A549 (cell line): ENCODE measurements around the gene RXRG.

ENCODE experiments used
- CHD2 ChIP-seq: fragments of 150-350 bp; IDR thresholded peaks from 2 replicates; pipeline ENCODE4 v1.6.1; 2014; ENCODE audit warnings: low read length; ENCODE audit not compliant: partially characterized antibody
- EP300 ChIP-seq, 2 experiments: fragments of >200 bp; sonication (Bioruptor Twin); formaldehyde crosslinking; IDR thresholded peaks; 2 replicates in 1 of 2; 3 replicates in 1 of 2; pipeline ENCODE4 v1.6.1; 2016 to 2017
- ESRRA ChIP-seq: fragments of 150-350 bp; IDR thresholded peaks from 2 replicates; pipeline ENCODE4 v1.6.1; 2014; ENCODE audit warnings: mild to moderate bottlenecking, low read length, borderline replicate concordance
- POLR2A ChIP-seq: IDR thresholded peaks from 2 replicates; pipeline ENCODE4 v1.6.1; 2012; ENCODE audit warnings: mild to moderate bottlenecking, low read length
- SMC3 ChIP-seq: fragments of >200 bp; sonication (Bioruptor Twin); formaldehyde crosslinking; IDR thresholded peaks from 3 replicates; pipeline ENCODE4 v1.6.1; 2018; ENCODE audit warnings: inconsistent platforms
- ZFP36 ChIP-seq: fragments of 450-650 bp; IDR thresholded peaks from 2 replicates; pipeline ENCODE4 v1.6.1; 2014; ENCODE audit warnings: borderline replicate concordance; ENCODE audit not compliant: partially characterized antibody
- ZSCAN20 ChIP-seq: fragments of 250-450 bp; sonication (Bioruptor Pico); IDR thresholded peaks from 2 replicates; pipeline ENCODE4 v1.8.0; 2022; ENCODE audit warnings: mild to moderate bottlenecking, moderate library complexity
- TF ChIP-seq, protein P1 (sequence below): fragments of 200-600 bp; sonication (generic); IDR thresholded peaks from 2 replicates; pipeline ENCODE4 v1.6.1; 2016; ENCODE audit warnings: antibody characterized with exemption, mild to moderate bottlenecking, moderate library complexity
- TF ChIP-seq, protein P2 (sequence below): fragments of >200 bp; sonication (Bioruptor Twin); formaldehyde crosslinking; IDR thresholded peaks from 3 replicates; pipeline ENCODE4 v1.5.1; 2016
- TF ChIP-seq, protein P3 (sequence below): IDR thresholded peaks from 2 replicates; pipeline ENCODE4 v1.6.1; 2012
- TF ChIP-seq, protein P4 (sequence below): fragments of >200 bp; sonication (Bioruptor Twin); formaldehyde crosslinking; IDR thresholded peaks from 2 replicates; pipeline ENCODE4 v1.6.1; 2016
- TF ChIP-seq, protein P5 (sequence below): IDR thresholded peaks from 2 replicates; pipeline ENCODE4 v1.6.1; 2012; ENCODE audit warnings: low read depth, borderline replicate concordance

DNA sequence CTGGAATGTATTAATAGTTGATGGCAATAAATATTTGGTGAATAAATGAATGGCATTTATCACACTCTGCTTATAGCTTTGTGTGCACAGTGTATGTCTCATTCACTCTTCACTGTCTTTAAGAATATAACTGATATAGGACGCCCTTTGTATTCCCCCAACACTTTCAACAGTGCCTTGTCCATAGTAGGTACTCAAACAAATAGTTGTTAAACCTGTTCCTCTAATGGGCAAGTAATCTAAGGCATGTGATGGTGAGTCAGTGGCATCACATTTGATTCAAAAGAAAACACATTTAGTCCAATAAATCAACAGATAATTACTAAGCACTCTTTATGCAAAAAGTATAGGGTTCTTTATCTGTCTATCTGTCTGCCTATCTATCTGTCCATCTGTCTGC lies 11.2 kb upstream of the RXRG start:
- no peak for TF ChIP-seq POLR2A
- TF ChIP-seq, protein P1, sequence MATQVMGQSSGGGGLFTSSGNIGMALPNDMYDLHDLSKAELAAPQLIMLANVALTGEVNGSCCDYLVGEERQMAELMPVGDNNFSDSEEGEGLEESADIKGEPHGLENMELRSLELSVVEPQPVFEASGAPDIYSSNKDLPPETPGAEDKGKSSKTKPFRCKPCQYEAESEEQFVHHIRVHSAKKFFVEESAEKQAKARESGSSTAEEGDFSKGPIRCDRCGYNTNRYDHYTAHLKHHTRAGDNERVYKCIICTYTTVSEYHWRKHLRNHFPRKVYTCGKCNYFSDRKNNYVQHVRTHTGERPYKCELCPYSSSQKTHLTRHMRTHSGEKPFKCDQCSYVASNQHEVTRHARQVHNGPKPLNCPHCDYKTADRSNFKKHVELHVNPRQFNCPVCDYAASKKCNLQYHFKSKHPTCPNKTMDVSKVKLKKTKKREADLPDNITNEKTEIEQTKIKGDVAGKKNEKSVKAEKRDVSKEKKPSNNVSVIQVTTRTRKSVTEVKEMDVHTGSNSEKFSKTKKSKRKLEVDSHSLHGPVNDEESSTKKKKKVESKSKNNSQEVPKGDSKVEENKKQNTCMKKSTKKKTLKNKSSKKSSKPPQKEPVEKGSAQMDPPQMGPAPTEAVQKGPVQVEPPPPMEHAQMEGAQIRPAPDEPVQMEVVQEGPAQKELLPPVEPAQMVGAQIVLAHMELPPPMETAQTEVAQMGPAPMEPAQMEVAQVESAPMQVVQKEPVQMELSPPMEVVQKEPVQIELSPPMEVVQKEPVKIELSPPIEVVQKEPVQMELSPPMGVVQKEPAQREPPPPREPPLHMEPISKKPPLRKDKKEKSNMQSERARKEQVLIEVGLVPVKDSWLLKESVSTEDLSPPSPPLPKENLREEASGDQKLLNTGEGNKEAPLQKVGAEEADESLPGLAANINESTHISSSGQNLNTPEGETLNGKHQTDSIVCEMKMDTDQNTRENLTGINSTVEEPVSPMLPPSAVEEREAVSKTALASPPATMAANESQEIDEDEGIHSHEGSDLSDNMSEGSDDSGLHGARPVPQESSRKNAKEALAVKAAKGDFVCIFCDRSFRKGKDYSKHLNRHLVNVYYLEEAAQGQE, result no peak
- TF ChIP-seq ZFP36, result no peak
- no peak for TF ChIP-seq EP300 (IDR thresholded peaks at IDR 0.05)
- TF ChIP-seq, protein P2, sequence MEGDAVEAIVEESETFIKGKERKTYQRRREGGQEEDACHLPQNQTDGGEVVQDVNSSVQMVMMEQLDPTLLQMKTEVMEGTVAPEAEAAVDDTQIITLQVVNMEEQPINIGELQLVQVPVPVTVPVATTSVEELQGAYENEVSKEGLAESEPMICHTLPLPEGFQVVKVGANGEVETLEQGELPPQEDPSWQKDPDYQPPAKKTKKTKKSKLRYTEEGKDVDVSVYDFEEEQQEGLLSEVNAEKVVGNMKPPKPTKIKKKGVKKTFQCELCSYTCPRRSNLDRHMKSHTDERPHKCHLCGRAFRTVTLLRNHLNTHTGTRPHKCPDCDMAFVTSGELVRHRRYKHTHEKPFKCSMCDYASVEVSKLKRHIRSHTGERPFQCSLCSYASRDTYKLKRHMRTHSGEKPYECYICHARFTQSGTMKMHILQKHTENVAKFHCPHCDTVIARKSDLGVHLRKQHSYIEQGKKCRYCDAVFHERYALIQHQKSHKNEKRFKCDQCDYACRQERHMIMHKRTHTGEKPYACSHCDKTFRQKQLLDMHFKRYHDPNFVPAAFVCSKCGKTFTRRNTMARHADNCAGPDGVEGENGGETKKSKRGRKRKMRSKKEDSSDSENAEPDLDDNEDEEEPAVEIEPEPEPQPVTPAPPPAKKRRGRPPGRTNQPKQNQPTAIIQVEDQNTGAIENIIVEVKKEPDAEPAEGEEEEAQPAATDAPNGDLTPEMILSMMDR, result no peak
- TF ChIP-seq CHD2, result no peak
- TF ChIP-seq, protein P3, sequence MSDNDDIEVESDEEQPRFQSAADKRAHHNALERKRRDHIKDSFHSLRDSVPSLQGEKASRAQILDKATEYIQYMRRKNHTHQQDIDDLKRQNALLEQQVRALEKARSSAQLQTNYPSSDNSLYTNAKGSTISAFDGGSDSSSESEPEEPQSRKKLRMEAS, result no peak
- TF ChIP-seq, protein P4, sequence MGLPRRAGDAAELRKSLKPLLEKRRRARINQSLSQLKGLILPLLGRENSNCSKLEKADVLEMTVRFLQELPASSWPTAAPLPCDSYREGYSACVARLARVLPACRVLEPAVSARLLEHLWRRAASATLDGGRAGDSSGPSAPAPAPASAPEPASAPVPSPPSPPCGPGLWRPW, result no peak
- no peak for TF ChIP-seq SMC3
- TF ChIP-seq ESRRA, result no peak
- TF ChIP-seq ZSCAN20, result no peak
- TF ChIP-seq, protein P5, sequence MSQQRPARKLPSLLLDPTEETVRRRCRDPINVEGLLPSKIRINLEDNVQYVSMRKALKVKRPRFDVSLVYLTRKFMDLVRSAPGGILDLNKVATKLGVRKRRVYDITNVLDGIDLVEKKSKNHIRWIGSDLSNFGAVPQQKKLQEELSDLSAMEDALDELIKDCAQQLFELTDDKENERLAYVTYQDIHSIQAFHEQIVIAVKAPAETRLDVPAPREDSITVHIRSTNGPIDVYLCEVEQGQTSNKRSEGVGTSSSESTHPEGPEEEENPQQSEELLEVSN, result no peak
